Brain microvascular endothelial cell (primary cell): ENCODE measurements around the gene DOK1.

Experiments
- DNase-seq: peaks from one replicate; pipeline ENCODE4 v3.0.0-alpha.2; 2020
- H3K27ac ChIP-seq: fragments of 250-450 bp; sonication (Bioruptor Pico); 2 replicates; pipeline ENCODE4 v1.5.1; 2020; ENCODE audit warnings: mild to moderate bottlenecking, moderate library complexity
- H3K27me3 ChIP-seq: fragments of 250-450 bp; sonication (Bioruptor Pico); replicated peaks from 2 replicates; pipeline ENCODE4 v1.5.1; 2020; ENCODE audit warnings: mild to moderate bottlenecking
- H3K36me3 ChIP-seq: fragments of 250-450 bp; sonication (Bioruptor Pico); replicated peaks from 2 replicates; pipeline ENCODE4 v1.5.1; 2020; ENCODE audit warnings: mild to moderate bottlenecking
- H3K4me3 ChIP-seq: 2 replicates; pipeline ENCODE4 v1.5.1; 2011; ENCODE audit warnings: low read depth, mild to moderate bottlenecking, control low read depth, low read length, moderate library complexity
- in situ Hi-C: cut with HindIII; loops from 2 replicates; pipeline ENCODE4 v1.10.0; 2017; ENCODE audit warnings: low sequenced_read_pairs, low pct_ligation_motif_present
- TF ChIP-seq, protein P1 (sequence below): IDR thresholded peaks from 2 replicates; pipeline ENCODE4 v1.5.1; 2011; ENCODE audit warnings: low read depth, mild to moderate bottlenecking, moderate library complexity, low read length, control low read depth, inconsistent platforms; ENCODE audit errors: missing control alignments

DOK1 gene

GRCh38 chr2:74550231-74550630 is 4.3 kb upstream of the DOK1 start:
- in situ Hi-C loops, result no loop called here
- no peaks in the 10 kb centered on the region for H3K36me3 ChIP-seq
- no peak overlapping the region for H3K27ac ChIP-seq
- no peak overlapping the region for H3K4me3 ChIP-seq
- H3K27me3 ChIP-seq, result no peaks in the 10 kb centered on the region
- TF ChIP-seq, protein P1, sequence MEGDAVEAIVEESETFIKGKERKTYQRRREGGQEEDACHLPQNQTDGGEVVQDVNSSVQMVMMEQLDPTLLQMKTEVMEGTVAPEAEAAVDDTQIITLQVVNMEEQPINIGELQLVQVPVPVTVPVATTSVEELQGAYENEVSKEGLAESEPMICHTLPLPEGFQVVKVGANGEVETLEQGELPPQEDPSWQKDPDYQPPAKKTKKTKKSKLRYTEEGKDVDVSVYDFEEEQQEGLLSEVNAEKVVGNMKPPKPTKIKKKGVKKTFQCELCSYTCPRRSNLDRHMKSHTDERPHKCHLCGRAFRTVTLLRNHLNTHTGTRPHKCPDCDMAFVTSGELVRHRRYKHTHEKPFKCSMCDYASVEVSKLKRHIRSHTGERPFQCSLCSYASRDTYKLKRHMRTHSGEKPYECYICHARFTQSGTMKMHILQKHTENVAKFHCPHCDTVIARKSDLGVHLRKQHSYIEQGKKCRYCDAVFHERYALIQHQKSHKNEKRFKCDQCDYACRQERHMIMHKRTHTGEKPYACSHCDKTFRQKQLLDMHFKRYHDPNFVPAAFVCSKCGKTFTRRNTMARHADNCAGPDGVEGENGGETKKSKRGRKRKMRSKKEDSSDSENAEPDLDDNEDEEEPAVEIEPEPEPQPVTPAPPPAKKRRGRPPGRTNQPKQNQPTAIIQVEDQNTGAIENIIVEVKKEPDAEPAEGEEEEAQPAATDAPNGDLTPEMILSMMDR, result no peak
- DNase-seq, result no peak

GRCh38 chr2:74551530-74551929 is 3.0 kb upstream of the DOK1 start:
- in situ Hi-C loops, result no loop called here
- Histone ChIP-seq H3K36me3 (peaks cover 2% of the 10 kb centered on the region), H3K4me3 (no peak overlapping the region), H3K27ac (no peak overlapping the region), H3K27me3 (no peaks in the 10 kb centered on the region)
- TF ChIP-seq, protein P1, result no peak
- no peak for DNase-seq

DNA sequence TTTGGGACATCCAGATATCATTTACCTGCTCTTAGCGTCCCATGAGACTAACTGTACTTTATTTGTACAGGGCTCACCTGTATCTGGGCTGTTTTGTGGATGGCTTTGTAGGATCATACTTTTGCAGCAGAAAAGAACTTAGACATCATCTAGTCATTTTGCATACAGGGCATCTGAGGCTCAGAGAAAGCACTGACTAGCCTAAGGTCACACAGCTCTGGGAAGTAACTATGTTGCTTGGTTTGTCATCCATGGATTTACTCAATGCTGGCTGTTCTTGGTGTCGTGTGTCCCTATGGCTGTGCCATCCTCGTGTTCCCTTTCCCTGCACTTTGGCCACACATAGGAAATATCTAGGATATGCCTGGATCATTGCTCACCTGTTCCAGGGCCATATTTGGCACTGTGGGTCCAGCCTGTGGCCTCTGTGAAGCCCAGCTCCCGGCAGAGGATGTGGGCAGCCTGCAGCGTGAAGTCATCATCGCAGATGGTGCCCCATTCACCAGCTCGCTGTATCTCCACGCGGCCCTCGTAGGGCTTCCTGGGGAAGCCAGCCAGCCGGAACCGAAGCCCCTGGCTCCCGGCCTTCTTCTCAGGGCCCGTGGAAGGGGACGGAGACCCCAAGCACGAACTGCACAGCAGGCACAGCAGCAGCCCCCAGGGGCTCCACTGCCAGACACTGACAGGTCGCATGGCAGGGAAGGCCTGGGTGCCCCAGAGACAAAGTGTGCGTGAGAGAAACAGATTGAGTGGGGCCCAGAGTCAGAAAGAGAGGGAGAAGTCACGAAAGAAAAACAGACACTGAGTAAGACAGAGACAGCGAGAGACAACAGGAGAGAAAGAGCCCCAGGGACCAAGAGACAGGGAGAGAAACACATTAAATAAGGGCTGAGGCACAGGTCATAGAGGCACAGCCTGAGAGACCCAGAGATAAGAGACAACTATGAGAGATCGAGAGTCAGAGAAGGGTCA is 2.3 kb upstream of the DOK1 start:
- Histone ChIP-seq H3K36me3 (peaks cover 6% of the 10 kb centered on the region), H3K27me3 (no peaks in the 10 kb centered on the region), H3K4me3 (peak overlapping the region; percentile 90), H3K27ac (no peak overlapping the region)
- TF ChIP-seq, protein P1, result no peak
- no peak for DNase-seq
- in situ Hi-C loops, result no loop called here

GRCh38 chr2:74552914-74553811 is 1.4 kb upstream of the DOK1 start:
- in situ Hi-C loops, result no loop called here
- peak overlapping the region; percentile 90 for H3K4me3 ChIP-seq
- peaks cover 6% of the 10 kb centered on the region for H3K36me3 ChIP-seq
- peak overlapping the region; percentile 90 for H3K27ac ChIP-seq
- H3K27me3 ChIP-seq, result no peaks in the 10 kb centered on the region
- DNase-seq, result no peak
- TF ChIP-seq, protein P1, result no peak

GRCh38 chr2:74554820-74555531 is 456 bp downstream of the DOK1 start:
- in situ Hi-C loops, result no loop called here
- H3K4me3 ChIP-seq, result peak overlapping the region; percentile 90
- TF ChIP-seq, protein P1, result peak; percentile 10
- peak; percentile 25 for DNase-seq
- no peaks in the 10 kb centered on the region for H3K27me3 ChIP-seq
- peaks cover 6% of the 10 kb centered on the region for H3K36me3 ChIP-seq
- H3K27ac ChIP-seq, result peak overlapping the region; percentile 90
